Smooth muscle cell (in vitro differentiated cells): ENCODE results near the gene THAP8. TPM values are rescaled to one million over a fixed set of nuclear protein-coding genes. Genes with fewer than 3 reads are reported as not detected.

Source experiments
- DNase-seq: peaks from one replicate; lab custom pipeline; 2025; ENCODE audit not compliant: unreplicated experiment; lab: John Stamatoyannopoulos, UW
- H2AFZ ChIP-seq: fragments of 200-600 bp; sonication (generic); 2 replicates; pipeline ENCODE4 v1.6.0; 2016; ENCODE audit warnings: antibody characterized with exemption, low read depth, mild to moderate bottlenecking
- H3F3A ChIP-seq: fragments of 200-600 bp; sonication (generic); 2 replicates; pipeline ENCODE4 v1.6.0; 2017; ENCODE audit warnings: antibody characterized with exemption, low read depth
- H3K27ac ChIP-seq: fragments of 200-600 bp; sonication (generic); 2 replicates; pipeline ENCODE4 v1.5.1; 2016; ENCODE audit warnings: low read depth, mild to moderate bottlenecking
- H3K27me3 ChIP-seq: fragments of 200-600 bp; sonication (generic); 2 replicates; pipeline ENCODE4 v1.6.1; 2016; ENCODE audit warnings: low read depth, mild to moderate bottlenecking
- H3K36me3 ChIP-seq: fragments of 200-600 bp; sonication (generic); 2 replicates; pipeline ENCODE4 v1.5.1; 2016; ENCODE audit warnings: low read depth
- H3K4me1 ChIP-seq: fragments of 200-600 bp; sonication (generic); 2 replicates; pipeline ENCODE4 v1.5.1; 2016; ENCODE audit warnings: low read depth
- H3K4me2 ChIP-seq: fragments of 200-600 bp; sonication (generic); 2 replicates; pipeline ENCODE4 v1.6.0; 2016; ENCODE audit warnings: mild to moderate bottlenecking
- H3K4me3 ChIP-seq: fragments of 200-600 bp; sonication (generic); 2 replicates; pipeline ENCODE4 v1.5.1; 2016; ENCODE audit warnings: mild to moderate bottlenecking
- H3K79me2 ChIP-seq: fragments of 200-600 bp; sonication (generic); 2 replicates; pipeline ENCODE4 v1.6.0; 2016; ENCODE audit warnings: low read depth, mild to moderate bottlenecking
- H3K9ac ChIP-seq: fragments of 200-600 bp; sonication (generic); 2 replicates; pipeline ENCODE4 v1.6.0; 2016; ENCODE audit warnings: low read depth
- H3K9me3 ChIP-seq: fragments of 200-600 bp; sonication (generic); replicated peaks from 2 replicates; pipeline ENCODE4 v1.5.1; 2016; ENCODE audit warnings: low read depth
- H4K20me1 ChIP-seq: fragments of 200-600 bp; sonication (generic); 2 replicates; pipeline ENCODE4 v1.6.0; 2016; ENCODE audit warnings: low read depth
- CTCF ChIP-seq: fragments of 200-600 bp; sonication (generic); IDR thresholded peaks from 2 replicates; pipeline ENCODE4 v1.5.1; 2017; ENCODE audit warnings: borderline replicate concordance, mild to moderate bottlenecking, antibody characterized with exemption; ENCODE audit not compliant: insufficient read depth, poor library complexity, severe bottlenecking
- WGBS: methylation state at CpG from one replicate; pipeline ENCODE4 v1.1.7; 2016; ENCODE audit warnings: low lambda C conversion rate; 5-methylcytosine and 5-hydroxymethylcytosine counted together
- polyA plus RNA-seq: library from polyadenylated mRNA; unstranded; fragments of >200 nt; fragmentation: Nextera tagmentation; extraction: Ambion mirVana; gene quantifications from 2 replicates; pipeline ENCODE4 v1.2.1, GENCODE V29; 2016
- total RNA-seq: library from RNA; depleted of rRNA; stranded (reverse); fragments of >200 nt; gene quantifications from 2 replicates; pipeline ENCODE4 v1.2.3, GENCODE V29; 2014

The THAP8 gene
- total RNA-seq (9.3 and 13.1 TPM in 2 replicates), polyA plus RNA-seq (13.1 and 22.9 TPM in 2 replicates)

DNA sequence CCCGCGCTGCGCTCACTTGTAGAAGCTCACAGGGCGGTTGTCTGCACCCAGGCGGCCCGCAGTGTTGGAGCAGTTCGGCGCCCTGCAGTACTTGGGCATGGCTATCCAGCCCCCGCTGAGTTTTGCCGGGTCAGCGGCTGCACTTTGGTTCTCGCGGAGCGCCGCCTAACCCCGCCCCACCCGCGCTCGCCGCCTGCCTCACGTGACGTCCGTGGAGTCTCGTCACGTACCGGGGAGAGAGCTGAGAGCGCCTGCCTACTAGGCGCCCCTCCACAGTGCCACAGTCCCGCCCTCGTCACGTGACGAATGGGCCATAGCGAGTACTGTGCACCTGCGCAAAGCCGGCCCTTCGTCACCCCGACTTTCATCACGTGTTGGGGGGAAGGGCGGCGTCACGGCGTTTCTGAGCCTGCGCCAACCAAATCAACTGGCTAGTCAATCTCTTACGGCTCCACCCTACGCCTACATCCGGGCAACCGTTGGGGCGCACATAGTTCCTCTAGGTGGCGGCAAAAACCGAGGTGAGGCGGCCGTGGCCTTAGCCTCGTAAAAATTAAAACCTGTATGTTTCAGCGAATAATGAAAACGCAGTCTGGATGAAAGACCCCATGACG, at the start of gene THAP8:
THAP8 (minus strand) TSS at position 167 of the 614 bp plus-strand sequence; CDS start at position 99, 68 bp downstream.
- Histone ChIP-seq H3K79me2 (peaks cover 16% of the 10 kb centered on the region), H3K36me3 (no peaks in the 10 kb centered on the region), H3F3A (peaks cover 6% of the 10 kb centered on the region), H3K4me2 (peak within 1 kb of the TSS; percentile 94), H2AFZ (peak within 1 kb of the TSS; percentile 94), H3K4me3 (peak within 1 kb of the TSS; percentile 84), H3K27me3 (no peaks in the 10 kb centered on the region), H3K9ac (peak within 1 kb of the TSS; percentile 83), H3K9me3 (no peaks in the 10 kb centered on the region), H4K20me1 (no peaks in the 10 kb centered on the region), H3K4me1 (peaks cover 8% of the 10 kb centered on the region), H3K27ac (peak within 1 kb of the TSS; percentile 90)
- under 1% methylated on average over 53 of the region's 56 CpGs for WGBS
- DNase-seq, result peak; percentile 98
- TF ChIP-seq CTCF, result peak; percentile 34

GRCh38 chr19:36103040-36103626, 49.0 kb upstream of the THAP8 start:
- TF ChIP-seq CTCF, result no peak
- H3K27me3 ChIP-seq, result no peaks in the 10 kb centered on the region
- H4K20me1 ChIP-seq, result no peaks in the 10 kb centered on the region
- H3K9ac ChIP-seq, result no peak overlapping the region
- H3K79me2 ChIP-seq, result no peaks in the 10 kb centered on the region
- no peaks in the 10 kb centered on the region for H3K9me3 ChIP-seq
- no peak for DNase-seq
- H3K27ac ChIP-seq, result no peak overlapping the region
- 96% methylated on average over 24 of the region's 24 CpGs for WGBS
- no peaks in the 10 kb centered on the region for H3F3A ChIP-seq
- no peak overlapping the region for H3K4me3 ChIP-seq
- H3K36me3 ChIP-seq, result no peaks in the 10 kb centered on the region
- H3K4me2 ChIP-seq, result no peak overlapping the region
- H3K4me1 ChIP-seq, result no peaks in the 10 kb centered on the region
- no peak overlapping the region for H2AFZ ChIP-seq

GRCh38 chr19:36101550-36102327, 47.7 kb upstream of the THAP8 start:
- no peaks in the 10 kb centered on the region for H3K36me3 ChIP-seq
- H2AFZ ChIP-seq, result no peak overlapping the region
- no peak overlapping the region for H3K4me3 ChIP-seq
- no peak for DNase-seq
- H4K20me1 ChIP-seq, result no peaks in the 10 kb centered on the region
- H3K4me1 ChIP-seq, result no peaks in the 10 kb centered on the region
- H3K9me3 ChIP-seq, result no peaks in the 10 kb centered on the region
- H3F3A ChIP-seq, result no peaks in the 10 kb centered on the region
- no peaks in the 10 kb centered on the region for H3K27me3 ChIP-seq
- no peak overlapping the region for H3K27ac ChIP-seq
- H3K9ac ChIP-seq, result no peak overlapping the region
- H3K79me2 ChIP-seq, result no peaks in the 10 kb centered on the region
- 92% methylated on average over 25 of the region's 27 CpGs for WGBS
- TF ChIP-seq CTCF, result no peak
- H3K4me2 ChIP-seq, result no peak overlapping the region
